ENCODE data around the gene ASH1L.
"Not testable (repeated sequence)": the region's sequence is repeated elsewhere in the genome, so short reads cannot be mapped to it uniquely, and the experiment has no call there.

ASH1L gene

DNA sequence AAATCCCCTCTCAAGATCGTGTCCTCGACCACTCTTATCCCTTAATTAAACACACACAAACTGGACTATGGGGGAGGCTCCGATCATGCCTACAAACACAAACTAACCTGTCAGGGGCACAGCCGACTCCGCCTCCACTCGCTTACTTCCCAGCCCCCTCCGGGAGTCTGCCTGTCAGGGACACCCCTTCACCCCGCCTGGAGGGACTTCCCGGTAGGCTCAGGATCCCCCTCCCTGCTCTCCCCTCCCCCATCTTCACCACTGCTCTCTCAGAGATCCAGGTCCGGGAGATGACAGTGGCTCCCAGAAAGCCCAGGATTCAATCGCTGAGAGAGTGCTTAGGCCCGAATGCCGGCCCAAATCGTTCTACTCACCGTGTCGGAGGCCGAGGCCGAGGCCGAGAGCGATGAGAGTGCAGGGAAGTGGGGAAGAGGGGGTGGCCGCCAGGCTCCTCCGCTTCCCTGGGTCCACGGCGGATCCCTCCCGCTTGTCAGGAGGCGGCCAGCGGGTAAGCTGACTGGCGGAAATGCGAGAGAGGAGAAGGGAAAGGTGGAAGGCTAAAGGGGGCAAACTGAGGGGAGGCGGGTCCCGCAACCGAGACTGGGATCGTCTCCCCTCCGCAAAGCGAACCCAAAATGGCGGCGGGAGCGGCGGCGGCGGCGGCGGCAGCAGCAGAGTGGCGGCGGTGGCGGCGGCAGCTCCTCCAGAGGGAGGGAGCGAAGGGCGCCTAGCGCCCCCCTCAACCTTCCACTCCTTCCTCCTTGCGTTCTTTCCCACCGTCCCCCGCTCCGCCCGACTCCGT, 623 bp downstream of the ASH1L start:
- ATAC-seq, result peak; percentile 23 to 28

DNA sequence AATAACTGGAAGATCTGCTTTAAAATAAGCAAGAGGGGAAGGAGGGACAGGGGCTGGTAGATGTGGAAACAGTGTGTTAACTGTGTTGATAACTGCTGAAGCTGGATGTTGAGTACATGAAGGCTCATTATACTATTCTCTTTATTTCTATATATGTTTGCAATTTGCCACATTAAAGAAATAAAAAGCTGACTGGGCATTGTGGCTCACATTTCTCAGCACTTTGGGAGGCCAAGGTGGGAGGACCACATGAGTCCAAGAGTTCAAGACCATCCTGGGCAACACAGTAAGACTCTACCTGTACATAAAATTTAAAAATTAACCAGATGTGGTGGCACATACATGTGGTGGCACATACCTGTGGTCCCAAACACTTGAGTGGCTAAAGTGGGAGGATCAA, 6.7 kb downstream of the ASH1L start:
- ATAC-seq, result no peak

DNA sequence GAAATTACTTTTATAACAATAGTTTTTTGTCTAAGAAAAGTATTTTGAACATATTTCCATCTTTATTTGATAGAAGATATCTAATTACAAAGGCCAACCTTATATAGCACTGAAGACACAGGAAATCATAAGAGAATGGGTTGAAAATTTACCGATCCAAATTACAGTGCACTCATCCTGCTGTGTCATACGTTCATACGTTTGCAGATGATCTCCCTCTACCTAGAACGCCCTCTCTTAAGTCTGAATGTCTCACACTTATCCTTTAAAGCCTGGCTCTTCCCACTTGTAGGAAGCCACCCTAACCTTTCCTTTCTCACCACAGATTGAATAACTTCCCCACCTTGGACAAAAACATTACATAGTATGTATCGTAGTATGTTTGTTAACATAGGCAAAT, 9.3 kb downstream of the ASH1L start:
- no peak for ATAC-seq

DNA sequence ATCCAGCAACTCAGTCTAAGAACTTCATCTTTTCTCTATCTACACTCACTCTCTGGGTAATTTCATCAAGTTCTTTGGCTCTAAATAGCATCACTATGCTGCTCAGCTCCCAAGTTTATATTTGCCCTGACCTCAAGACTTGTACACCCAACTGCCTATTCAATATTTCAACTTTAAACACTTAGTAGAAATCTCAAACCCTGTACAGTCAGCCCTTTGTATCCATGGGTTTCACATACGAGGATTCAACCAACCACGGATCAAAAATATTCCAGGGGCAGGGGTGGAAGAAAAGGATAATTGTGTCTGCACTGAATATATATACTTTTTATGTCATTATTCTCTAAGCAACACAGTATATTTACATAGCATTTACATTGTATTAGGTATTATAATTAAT, 13.9 kb downstream of the ASH1L start:
- no peak for ATAC-seq

DNA sequence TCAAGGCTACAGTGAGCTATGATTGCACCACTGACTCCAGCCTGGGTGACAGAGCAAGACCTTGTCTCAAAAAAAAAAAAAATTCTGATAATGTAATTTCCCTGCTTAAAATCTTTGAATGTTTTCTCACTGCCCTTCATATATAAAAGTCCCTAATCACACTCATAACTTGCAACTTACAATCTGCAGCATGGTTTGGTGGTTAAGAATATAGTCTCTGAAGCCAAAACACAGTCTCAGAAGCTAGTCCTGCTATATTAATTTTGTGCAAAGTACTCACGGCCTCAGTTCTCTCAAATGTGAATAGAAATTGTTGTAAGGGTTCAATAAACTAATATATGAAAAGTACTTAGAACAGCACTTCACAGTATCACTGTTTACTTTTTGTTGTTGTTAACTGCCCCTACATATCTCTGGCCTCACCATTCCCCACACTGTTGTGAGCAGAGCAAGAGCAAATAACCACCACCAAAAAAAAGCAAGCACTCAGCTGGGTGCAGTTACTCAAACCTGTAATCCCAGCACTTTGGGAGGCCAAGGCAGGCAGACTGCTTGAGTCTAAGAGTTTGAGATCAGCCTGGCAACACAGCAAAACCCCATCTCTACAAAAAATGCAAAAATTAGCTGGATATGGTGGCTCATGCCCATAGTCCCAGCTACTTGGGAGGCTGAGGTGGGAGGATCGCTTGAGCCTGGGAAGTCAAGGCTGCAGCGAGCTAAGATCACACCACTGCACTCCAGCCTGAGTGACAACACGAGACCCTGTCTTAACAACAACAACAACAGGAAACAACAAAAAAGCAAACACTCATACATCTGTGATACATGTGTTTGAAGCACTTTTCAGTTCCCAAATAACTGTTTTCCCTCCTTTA, 22.4 kb downstream of the ASH1L start:
- peak in 1 of 2 donors; percentile 5 for ATAC-seq

DNA sequence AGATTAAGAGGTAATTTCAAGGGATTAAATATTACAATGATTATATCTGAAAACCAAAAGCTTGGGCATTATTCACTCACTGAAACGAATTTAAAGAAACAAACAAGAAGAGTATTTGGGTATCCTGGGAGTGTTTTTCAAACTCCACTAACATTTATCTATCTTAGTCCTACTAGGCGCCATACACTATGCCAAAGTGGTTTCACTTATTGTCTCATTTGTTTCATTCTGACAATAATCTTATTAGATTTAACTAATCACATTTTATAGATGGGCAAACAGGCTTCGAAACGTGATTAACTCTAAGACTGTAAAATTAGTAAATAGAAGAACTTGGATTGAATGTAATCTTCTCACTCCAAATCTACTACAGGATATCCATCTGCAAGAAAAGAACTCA, 25.4 kb downstream of the ASH1L start:
- ATAC-seq, result no peak

DNA sequence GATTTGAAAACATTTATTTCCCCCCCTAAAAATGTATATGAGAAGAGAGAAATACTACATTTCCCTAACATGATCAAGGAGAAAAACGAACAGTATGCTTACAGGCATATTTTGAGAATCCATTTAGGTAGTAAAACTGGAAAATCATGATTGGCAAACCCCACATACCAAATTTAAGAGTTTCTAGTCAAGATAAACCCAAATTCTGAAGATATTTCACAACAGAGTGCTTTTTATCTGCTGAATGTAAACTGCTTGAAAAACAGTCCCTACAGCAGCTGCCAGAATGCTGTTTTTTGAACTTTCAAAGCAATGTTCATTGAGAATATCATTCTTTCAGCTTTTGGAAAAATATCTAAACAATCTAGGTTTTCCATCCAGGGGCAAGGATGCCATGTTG, 31.0 kb downstream of the ASH1L start:
- ATAC-seq, result no peak

DNA sequence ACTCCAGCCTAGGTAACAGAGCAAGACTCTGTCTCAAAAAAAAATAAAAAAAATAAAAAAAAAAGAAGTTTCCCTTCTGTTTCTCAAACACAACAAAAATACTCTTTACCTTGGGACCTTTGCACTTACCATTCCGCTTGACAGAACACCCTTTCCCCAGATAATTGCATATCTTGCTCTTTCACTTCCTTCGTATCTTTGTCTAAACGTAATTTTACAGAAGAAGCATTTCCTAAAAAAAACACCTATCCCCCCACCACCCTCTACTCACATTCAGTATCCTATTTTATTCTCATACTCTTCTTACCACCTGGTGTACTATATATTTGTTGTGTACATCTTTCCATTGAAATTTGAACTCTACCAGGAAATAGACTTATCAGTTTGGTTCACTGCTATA, 32.7 kb downstream of the ASH1L start:
- ATAC-seq, result no peak

DNA sequence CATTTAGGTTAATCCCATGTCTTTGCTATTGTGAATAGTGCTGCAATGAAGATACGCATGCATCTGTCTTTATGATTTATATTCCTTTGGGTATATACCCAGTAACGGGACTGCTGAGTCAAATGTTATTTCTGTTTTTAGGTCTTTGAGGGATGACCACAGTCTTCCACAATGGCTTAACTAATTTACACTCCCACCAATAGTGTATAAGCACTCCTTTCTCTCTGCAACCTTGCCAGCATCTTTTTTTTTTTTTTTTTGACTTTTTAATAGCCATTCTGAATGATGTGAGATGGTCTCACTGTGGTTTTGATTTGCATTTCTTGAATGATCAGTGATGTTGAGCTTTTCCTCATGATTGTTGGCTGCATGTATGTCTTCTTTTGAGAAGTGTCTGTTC, 33.5 kb downstream of the ASH1L start:
- ATAC-seq, result no peak

DNA sequence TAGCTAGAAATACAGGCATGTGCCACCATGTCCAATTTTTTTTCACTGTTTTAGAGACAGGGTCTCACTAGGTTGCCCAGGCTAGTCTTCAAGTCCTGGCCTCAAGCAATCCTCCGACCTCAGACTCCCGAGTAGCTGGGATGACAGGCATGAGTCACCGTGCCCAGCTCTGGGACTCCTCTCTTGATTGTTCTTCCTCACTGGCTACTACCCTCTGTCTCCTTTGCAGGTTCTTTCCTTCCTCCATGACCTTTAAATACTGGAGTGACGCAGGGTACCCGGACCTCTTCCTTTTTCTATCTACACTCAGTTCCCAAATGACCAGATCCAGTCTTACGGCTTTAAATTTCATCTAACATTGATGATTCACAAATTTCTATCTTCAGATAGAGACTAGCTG, 34.9 kb downstream of the ASH1L start:
- ATAC-seq, result no peak

DNA sequence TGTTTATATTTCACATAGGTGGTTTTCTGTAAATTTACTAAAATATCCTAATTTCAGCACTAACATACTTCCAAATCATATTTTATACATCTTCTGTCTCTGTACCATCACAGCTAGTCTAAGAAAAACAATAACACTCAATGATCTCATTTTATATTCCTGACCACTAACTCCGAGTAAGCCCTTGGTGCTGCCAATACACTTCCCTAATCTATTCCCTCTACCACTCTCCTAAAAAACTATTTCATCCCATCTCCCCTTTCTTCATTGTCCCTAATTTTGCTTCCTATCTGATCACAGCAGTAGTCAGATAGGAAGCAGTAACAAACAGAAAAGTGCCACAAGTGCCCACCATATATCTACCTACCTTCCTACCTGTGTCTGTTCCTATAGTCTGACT, 36.2 kb downstream of the ASH1L start:
- no peak for ATAC-seq

DNA sequence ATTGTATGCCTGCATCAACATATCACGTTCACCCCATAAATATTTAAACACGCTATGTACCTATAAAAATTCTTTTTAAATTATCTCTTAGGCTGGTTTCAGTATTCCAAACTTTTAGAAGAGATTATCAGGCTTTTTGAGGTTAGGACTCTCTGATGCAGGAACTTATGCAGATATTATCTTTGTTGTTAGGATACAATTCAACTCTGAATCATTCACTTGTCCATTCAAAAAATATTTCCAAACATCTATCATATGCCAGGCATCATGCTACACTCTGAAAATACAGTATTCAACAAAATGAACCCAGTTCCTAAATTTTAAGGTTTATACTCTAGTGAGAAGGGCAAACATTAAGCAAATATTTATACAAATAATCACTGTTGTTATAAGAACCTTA, 40.5 kb downstream of the ASH1L start:
- no peak for ATAC-seq

DNA sequence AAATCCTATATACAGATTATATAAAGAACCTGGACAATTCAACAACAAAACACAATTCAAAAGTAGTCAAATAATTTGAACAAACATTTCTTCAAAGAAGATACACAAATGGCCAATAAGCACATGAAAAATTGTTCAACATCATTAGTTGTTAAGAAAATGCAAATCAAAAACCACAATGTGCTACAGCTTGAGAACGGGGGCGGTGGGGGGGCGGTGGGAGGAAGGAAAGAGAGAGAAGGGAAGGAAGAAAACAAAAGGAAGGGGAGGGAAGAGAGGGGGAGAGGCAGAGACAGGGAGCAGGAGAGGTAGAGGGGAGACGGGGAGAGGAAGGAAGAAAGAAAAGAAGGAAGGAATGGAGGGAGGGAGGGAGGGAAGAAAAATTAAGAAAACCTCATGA, 44.1 kb downstream of the ASH1L start:
- ATAC-seq, result no peak

DNA sequence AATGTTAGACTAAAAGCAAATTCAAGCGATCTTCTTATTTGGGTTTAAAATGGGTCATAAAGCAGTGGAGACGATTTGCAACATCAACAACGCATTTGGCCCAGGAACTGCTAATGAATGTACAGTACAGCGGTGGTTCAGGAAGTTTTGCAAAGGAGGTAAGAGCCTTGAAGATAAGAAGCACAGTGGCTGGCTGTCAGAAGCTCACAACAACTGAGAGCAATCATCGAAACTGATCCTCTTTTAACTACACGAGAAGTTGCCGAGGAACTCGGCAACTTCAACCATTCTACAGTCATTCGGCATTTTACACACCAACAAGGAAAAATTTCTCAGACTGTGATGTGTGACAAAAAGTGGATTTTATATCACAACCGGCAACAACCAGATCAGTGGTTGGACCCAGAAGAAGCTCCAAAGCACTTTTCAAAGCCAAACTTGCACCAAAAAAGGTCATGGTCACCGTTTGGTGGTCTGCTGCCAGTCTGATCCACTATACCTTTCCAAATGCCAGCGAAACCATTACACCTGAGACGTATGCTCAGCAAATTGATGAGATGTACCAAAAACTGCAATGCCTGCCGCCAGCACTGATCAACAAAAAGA, 47.9 kb downstream of the ASH1L start:
- peak in 1 of 2 donors; percentile 49 for ATAC-seq

DNA sequence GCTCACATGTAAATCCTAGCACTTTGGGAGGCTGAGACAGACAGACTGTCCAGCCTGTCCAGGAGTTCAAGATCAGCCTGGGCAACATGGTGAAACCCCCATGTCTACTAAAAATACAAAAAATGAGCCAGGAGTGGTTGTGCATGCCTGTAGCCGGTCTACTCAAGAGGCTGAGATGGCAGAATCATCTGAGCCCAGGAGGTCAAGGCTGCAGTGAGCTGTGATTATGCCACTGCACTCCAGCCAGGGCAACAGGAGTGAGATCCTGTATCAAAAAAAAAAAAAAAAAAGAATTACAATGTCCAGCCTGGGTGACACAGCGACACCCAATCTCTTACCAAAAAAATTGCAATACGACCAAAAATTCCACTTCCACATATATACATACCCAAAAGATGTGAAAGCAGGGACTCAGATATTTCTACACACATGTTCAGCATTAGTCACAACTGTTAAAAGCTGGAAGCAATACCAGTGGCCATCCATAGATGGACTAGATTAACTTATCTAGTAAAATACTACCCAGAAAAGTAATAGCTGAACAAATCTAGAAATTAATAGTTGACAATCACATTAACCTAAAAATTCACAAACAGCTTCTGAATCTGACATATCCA, 49.2 kb downstream of the ASH1L start:
- ATAC-seq, result peak in 1 of 2 donors; percentile 45

DNA sequence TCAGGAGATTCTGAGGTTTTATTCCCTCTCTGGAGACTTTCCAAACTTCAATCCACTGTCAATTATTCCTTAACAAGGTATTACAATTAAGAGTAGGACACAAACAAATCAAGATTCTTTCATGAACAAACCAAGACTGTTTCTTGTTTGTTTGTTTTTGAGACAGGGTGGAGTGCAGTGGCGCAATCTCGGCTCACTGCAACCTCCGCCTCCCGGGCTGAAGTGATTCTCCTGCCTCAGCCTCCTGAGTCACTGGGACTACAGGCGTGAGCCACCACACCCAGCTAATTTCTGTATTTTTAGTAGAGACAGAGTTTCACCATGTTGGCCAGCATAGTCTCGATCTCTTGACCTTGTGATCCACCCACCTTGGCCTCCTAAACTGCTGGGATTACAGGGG, 51.2 kb downstream of the ASH1L start:
- not testable (repeated sequence) for ATAC-seq

DNA sequence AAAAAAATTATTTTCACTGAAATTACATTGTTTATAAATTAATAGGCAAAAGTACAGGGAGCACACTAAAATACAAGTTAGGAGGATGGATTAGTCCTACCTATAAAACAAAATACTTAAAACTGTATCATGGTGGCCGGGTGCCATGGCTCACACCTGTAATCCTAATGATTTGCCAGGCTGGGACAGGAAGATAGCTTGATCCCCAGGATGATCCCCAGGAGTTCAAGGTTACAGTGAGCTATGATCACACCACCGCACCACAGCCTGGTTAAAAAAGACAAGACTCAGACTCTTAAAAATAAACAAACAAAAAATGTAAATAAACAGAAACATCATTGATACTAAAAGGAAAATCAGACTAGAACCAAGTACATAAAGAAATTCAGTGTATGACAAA, 53.5 kb downstream of the ASH1L start:
- ATAC-seq, result no peak

DNA sequence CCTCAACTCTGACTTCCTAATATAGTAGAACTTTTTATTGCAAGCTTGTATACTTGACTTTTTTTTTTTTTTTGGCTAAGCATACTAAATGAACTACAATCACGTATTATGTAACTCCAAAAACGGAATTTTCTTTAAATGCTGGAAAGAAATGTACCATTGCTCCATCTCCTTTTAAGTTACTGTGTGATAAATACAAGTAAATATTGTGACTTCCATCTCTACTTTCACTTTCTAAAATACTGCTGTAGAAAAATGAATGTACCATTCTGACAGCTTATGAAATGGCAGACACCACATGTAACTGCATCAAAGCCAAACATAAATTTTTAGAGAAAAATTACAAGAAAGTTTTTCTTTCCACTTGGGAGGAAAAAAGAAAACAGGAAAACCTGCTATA, 54.7 kb downstream of the ASH1L start:
- ATAC-seq, result peak; percentile 13 to 41

DNA sequence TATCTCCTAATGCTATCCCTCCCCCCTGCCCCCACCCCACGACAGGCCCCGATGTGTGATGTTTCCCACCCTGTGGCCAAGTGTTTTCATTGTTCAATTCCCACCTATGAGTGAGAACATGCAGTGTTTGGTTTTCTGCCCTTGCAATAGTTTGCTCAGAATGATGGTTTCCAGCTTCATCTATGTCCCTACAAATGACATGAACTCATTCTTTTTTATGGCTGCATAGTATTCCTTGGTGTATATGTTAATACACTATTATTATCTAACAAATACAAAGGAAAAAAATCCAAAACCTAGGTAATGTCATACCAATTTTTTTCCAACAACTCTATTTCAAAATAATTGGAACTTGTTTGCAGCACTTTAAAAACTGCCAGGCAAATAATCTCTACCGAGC, 56.6 kb downstream of the ASH1L start:
- not testable (repeated sequence) for ATAC-seq

DNA sequence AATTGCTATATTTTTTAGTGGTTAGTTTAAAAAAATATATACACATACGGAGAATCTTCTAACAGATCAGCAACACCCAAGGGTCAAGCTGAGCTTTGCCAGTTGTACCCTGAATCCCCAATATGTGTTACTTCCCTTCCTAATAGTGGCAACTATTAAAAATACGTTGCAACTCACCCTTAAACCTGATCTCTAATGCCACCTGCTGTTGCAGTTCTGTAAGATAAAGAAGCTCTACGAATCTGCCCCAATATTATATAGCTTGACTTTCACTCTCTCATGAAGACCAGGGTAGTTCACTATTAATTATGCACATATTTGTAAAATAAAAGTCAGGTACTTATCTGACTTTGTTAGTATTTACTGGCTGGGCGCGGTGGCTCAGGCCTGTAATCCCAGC, 58.4 kb downstream of the ASH1L start:
- no peak for ATAC-seq

DNA sequence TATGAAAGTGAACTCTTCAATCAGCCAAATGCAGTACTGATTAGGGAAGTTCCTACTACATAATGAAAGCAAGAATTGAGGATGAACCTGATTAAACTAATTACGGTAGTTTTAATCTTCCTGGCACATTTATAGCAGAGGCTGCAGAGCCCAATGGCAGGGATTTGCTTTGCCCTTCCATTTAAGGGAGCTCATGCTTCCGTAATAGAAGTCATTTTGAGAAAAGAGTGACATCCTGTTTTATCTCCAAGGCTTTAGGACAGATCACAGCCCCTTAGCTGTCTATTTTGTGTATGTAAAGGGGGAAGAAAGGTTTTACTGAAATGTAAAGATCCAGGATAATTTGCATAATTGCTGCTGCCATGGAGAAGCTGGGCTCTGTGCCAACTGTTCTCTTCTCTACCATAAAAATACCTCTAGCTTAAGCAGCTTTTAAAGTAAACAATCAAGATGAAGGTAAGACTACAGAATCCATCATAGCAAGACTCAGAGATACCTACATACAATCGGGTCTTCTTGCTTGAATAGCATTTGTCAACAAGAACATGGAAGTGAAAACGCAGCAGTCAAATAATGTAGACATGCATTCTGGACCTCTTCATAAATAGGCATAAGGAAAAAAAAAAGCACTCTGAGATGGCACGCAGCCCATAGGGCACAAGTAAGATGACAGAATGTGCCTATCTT, 62.5 kb downstream of the ASH1L start:
- ATAC-seq, result peak in 1 of 2 donors; percentile 48

DNA sequence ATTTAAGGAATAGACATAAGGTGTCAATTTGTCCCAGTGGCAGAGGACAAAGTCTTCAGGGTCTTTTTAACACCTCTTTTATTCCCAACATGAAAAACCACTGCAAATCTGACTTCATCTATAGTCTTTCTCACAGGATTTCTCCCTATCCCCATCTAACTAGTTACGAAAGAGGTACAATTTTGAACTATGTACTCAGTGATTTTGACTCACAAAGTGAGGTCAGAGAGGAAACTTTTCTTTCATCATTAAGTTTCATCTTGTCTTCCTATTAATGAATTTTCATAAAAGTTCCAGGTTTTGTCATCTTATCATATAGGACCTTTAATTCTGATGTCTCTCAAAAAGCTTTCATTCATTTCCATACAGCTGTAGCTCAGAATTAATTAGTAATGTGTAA, 63.3 kb downstream of the ASH1L start:
- ATAC-seq, result no peak

DNA sequence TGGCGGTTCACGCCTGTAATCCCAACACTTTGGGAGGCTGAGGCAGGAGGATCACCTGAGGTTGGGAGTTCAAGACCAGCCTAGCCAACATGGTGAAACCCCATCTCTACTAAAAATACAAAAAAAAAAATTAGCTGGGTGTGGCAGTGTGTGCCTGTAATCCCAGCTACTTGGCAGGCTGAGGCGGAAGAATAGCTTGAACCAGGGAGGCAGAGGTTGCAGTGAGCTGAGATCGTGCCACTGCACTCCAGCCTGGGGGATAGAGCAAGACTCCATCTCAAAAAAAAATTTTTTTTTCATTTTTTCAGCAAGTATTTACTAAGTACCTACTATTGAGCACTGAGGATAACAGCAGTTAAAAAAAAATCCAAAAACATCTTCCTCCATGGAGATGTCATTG, 69.0 kb downstream of the ASH1L start:
- not testable (repeated sequence) for ATAC-seq

Data from activated CD4-positive, CD25-positive, alpha-beta regulatory T cell treated with anti-CD3 and anti-CD28 coated beads, Interleukin-2, amount 50 U/mL, for 24 hours (primary cell).